ENCODE data around the gene EXOG. TPM values are rescaled to one million over a fixed set of nuclear protein-coding genes. Genes with fewer than 3 reads are reported as not detected.

EXOG gene
- total RNA-seq, 4 donors from 2014 or later: 5.8 to 12.9 (median 9.0) TPM

- no peak for TF ChIP-seq CTCF (IDR thresholded peaks at IDR 0.05)
- DNase-seq (ENCODE audit: low spot score) (no peak), ATAC-seq (ENCODE audit: low FRiP score) (no peak)
These were observed 35.5 kb upstream of the EXOG start for GRCh38 chr3:38460377-38461270.

GRCh38 chr3:38465588-38466154 lies 30.5 kb upstream of the EXOG start:
- DNase-seq (ENCODE audit: low spot score) (no peak), ATAC-seq (ENCODE audit: low FRiP score) (no peak)
- TF ChIP-seq CTCF (IDR thresholded peaks at IDR 0.05): no peak

GRCh38 chr3:38468765-38469164 lies 27.4 kb upstream of the EXOG start:
- no peak for DNase-seq (ENCODE audit: low spot score)
- TF ChIP-seq CTCF (IDR thresholded peaks at IDR 0.05): no peak
- no peak for ATAC-seq (ENCODE audit: low FRiP score)

GRCh38 chr3:38469852-38470251 lies 26.3 kb upstream of the EXOG start:
- no peak for ATAC-seq (ENCODE audit: low FRiP score)
- TF ChIP-seq CTCF (IDR thresholded peaks at IDR 0.05): no peak
- no peak for DNase-seq (ENCODE audit: low spot score)

GRCh38 chr3:38471260-38471857 lies 24.8 kb upstream of the EXOG start:
- DNase-seq (ENCODE audit: low spot score) (no peak), ATAC-seq (ENCODE audit: low FRiP score) (no peak)
- no peak for TF ChIP-seq CTCF (IDR thresholded peaks at IDR 0.05)

GRCh38 chr3:38472342-38472741 lies 23.8 kb upstream of the EXOG start:
- no peak for TF ChIP-seq CTCF (IDR thresholded peaks at IDR 0.05)
- ATAC-seq (ENCODE audit: low FRiP score) (no peak), DNase-seq (ENCODE audit: low spot score) (no peak)
